ENCODE measurements around the gene DLGAP1. TPM values are rescaled to one million over a fixed set of nuclear protein-coding genes. Genes with fewer than 3 reads are reported as not detected.

The DLGAP1 gene
- total RNA-seq, 1 donor from 2014 or later, result 0.05 TPM

DNA sequence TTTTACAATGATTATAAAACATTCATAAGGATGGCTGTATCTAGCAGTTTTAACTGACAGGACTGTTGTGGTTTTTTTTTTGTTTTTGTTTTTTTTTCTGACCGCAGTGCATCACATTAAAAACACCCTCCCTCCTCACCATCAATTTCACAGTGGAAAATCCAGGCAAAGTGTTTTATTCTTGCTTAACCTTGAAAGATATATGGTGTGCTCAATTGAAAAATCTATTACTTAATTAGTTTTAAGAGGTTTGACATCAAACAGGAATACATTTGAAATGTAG, 250.7 kb downstream of the DLGAP1 start:
- TF ChIP-seq, protein P1, sequence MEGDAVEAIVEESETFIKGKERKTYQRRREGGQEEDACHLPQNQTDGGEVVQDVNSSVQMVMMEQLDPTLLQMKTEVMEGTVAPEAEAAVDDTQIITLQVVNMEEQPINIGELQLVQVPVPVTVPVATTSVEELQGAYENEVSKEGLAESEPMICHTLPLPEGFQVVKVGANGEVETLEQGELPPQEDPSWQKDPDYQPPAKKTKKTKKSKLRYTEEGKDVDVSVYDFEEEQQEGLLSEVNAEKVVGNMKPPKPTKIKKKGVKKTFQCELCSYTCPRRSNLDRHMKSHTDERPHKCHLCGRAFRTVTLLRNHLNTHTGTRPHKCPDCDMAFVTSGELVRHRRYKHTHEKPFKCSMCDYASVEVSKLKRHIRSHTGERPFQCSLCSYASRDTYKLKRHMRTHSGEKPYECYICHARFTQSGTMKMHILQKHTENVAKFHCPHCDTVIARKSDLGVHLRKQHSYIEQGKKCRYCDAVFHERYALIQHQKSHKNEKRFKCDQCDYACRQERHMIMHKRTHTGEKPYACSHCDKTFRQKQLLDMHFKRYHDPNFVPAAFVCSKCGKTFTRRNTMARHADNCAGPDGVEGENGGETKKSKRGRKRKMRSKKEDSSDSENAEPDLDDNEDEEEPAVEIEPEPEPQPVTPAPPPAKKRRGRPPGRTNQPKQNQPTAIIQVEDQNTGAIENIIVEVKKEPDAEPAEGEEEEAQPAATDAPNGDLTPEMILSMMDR (IDR thresholded peaks at IDR 0.05; ENCODE audit: borderline replicate concordance), result no peak
- H3K27ac ChIP-seq (replicated peaks), result no peak overlapping the region
- intact Hi-C loops (cut with micrococcal nuclease), result no loop called here

DNA sequence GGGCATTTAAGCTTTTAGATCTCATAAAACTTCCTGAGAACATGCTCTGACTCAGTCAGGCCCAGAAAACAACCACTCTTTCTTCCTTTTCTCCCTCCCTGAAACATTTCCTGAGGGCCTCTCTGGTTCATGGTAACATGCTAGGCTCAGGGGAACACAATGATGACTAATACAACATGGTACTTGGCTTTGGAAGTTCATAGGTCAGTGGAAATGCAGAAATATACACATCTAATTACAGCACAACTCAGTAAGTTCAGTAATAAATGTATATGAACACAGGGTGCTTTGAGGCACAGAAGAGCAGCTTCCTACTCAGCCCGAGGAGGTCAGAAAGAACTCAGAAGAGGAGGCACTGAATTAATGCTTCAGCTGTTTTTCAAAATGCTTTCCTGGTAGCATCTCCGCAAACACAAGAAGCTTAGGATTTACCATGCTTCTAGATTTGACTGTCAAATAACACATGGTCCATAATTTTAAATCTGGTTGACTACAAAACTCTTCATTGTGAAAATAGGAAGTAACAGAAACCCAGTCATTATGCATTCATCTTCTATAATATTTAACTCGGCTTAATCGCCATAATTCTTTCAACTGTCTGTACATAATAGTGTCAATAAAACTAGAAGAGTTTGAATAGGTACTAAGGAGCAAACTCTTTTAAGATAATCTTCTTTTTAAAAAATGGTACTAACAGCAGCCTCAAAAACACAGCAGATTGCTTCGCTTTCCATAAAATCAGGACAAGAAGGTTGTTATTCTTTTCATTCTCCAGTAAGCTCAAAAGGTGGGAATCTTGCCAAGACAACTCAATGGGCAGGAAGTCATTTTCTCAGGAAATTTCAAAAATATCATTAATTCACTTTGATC, 251.3 kb downstream of the DLGAP1 start:
- Histone ChIP-seq H3K4me1 (no peaks in the 10 kb centered on the region), H3K9me3 (replicated peaks) (no peaks in the 10 kb centered on the region), H3K4me3 (no peak overlapping the region), H3K27me3 (ENCODE audit: low read depth) (no peaks in the 10 kb centered on the region), H3K36me3 (no peaks in the 10 kb centered on the region), H3K27ac (replicated peaks) (no peak overlapping the region)
- intact Hi-C loops (cut with micrococcal nuclease), result no loop called here
- DNase-seq, result no peak
- TF ChIP-seq, protein P1 (IDR thresholded peaks at IDR 0.05; ENCODE audit: borderline replicate concordance), result no peak

More for the DNA sequence above, 250.7 kb downstream of the DLGAP1 start:
- no peaks in the 10 kb centered on the region for H3K27me3 ChIP-seq (ENCODE audit: low read depth)
- H3K9me3 ChIP-seq (replicated peaks), result no peaks in the 10 kb centered on the region
- H3K4me1 ChIP-seq, result no peaks in the 10 kb centered on the region
- no peak overlapping the region for H3K4me3 ChIP-seq
- no peaks in the 10 kb centered on the region for H3K36me3 ChIP-seq
- DNase-seq, result no peak

DNA sequence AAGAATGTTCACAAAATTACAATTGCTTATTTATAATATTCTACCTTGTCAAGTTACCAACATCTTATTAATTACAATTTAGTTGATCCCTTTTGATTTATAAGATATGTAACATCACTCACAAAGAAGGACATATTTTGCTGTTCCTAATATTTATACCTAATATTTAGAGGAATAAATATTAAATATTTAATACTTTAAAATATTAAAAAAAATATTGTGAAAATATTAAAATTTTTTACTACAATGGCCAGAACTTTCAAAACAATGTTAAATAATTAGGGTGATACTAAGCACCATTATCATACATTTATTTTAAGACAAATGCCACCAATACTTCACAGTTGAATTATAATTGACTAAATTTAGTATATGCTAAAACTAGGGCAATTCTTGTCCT, 254.7 kb downstream of the DLGAP1 start:
- Histone ChIP-seq H3K27me3 (ENCODE audit: low read depth) (no peaks in the 10 kb centered on the region), H3K36me3 (no peaks in the 10 kb centered on the region), H3K4me1 (no peaks in the 10 kb centered on the region), H3K27ac (replicated peaks) (no peak overlapping the region), H3K9me3 (replicated peaks) (no peaks in the 10 kb centered on the region), H3K4me3 (no peak overlapping the region)
- TF ChIP-seq, protein P1 (IDR thresholded peaks at IDR 0.05; ENCODE audit: borderline replicate concordance), result no peak
- intact Hi-C loops (cut with micrococcal nuclease), result no loop called here
- DNase-seq, result no peak

- no peak for DNase-seq
- H3K4me1 ChIP-seq, result no peaks in the 10 kb centered on the region
Measured at GRCh38 chr18:4198956-4199355, 256.2 kb downstream of the DLGAP1 start.

DNA sequence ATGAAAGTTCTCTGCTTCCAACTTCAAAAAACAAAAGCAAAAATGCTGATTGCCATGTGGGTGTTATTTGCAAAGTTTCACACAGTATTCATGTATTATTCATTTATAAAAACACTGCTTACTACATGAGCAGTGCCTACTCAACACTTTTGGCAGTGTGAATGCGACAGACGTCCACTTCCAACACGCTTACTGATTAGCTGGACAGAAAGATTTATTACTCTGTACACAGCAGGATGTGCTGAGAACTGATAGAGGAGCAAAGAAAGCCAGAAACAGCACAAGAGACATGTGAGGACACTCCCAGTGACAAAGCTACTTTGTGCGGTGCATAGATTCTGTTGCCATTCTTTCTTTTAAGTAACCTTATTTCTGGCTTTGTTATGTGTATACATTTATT, 258.8 kb downstream of the DLGAP1 start:
- H3K27me3 ChIP-seq (ENCODE audit: low read depth), result no peaks in the 10 kb centered on the region
- no peaks in the 10 kb centered on the region for H3K36me3 ChIP-seq
- no peak overlapping the region for H3K4me3 ChIP-seq
- TF ChIP-seq, protein P1 (IDR thresholded peaks at IDR 0.05; ENCODE audit: borderline replicate concordance), result no peak
- no peak for DNase-seq
- intact Hi-C loops (cut with micrococcal nuclease), result no loop called here
- no peak overlapping the region for H3K27ac ChIP-seq (replicated peaks)
- H3K4me1 ChIP-seq, result no peaks in the 10 kb centered on the region
- no peaks in the 10 kb centered on the region for H3K9me3 ChIP-seq (replicated peaks)

More at GRCh38 chr18:4198956-4199355, 256.2 kb downstream of the DLGAP1 start:
- no peaks in the 10 kb centered on the region for H3K36me3 ChIP-seq
- intact Hi-C loops (cut with micrococcal nuclease), result no loop called here
- H3K27me3 ChIP-seq (ENCODE audit: low read depth), result no peaks in the 10 kb centered on the region
- TF ChIP-seq, protein P1 (IDR thresholded peaks at IDR 0.05; ENCODE audit: borderline replicate concordance), result no peak
- no peak overlapping the region for H3K27ac ChIP-seq (replicated peaks)
- no peak overlapping the region for H3K4me3 ChIP-seq
- H3K9me3 ChIP-seq (replicated peaks), result no peaks in the 10 kb centered on the region
